ENCODE data around the gene DPF3.

The DPF3 gene

GRCh38 chr14:72643317-72643801, 250.5 kb downstream of the DPF3 start:
- no peak for TF ChIP-seq CTCF (IDR thresholded peaks at IDR 0.05; ENCODE audit: low read length, missing control alignments)
- peak; percentile 98 for DNase-seq (ENCODE audit: low read depth)
- no peak overlapping the region for H3K4me3 ChIP-seq (replicated peaks; ENCODE audit: low read depth, low read length)

- no peak for DNase-seq (ENCODE audit: low read depth)
- TF ChIP-seq CTCF (IDR thresholded peaks at IDR 0.05; ENCODE audit: low read length, missing control alignments), result no peak
- H3K4me3 ChIP-seq (replicated peaks; ENCODE audit: low read depth, low read length), result no peak overlapping the region
Observed at GRCh38 chr14:72640911-72641485, 252.9 kb downstream of the DPF3 start.

GRCh38 chr14:72638021-72638420, 255.9 kb downstream of the DPF3 start:
- TF ChIP-seq CTCF (IDR thresholded peaks at IDR 0.05; ENCODE audit: low read length, missing control alignments), result no peak
- peak; percentile 62 for DNase-seq (ENCODE audit: low read depth)
- H3K4me3 ChIP-seq (replicated peaks; ENCODE audit: low read depth, low read length), result no peak overlapping the region

- H3K4me3 ChIP-seq (replicated peaks; ENCODE audit: low read depth, low read length), result no peak overlapping the region
- no peak for DNase-seq (ENCODE audit: low read depth)
- TF ChIP-seq CTCF (IDR thresholded peaks at IDR 0.05; ENCODE audit: low read length, missing control alignments), result no peak
Observed at GRCh38 chr14:72636871-72637270, 257.0 kb downstream of the DPF3 start.

GRCh38 chr14:72636094-72636493, 257.8 kb downstream of the DPF3 start:
- TF ChIP-seq CTCF (IDR thresholded peaks at IDR 0.05; ENCODE audit: low read length, missing control alignments), result no peak
- no peak for DNase-seq (ENCODE audit: low read depth)
- no peak overlapping the region for H3K4me3 ChIP-seq (replicated peaks; ENCODE audit: low read depth, low read length)

GRCh38 chr14:72634691-72635616, 258.9 kb downstream of the DPF3 start:
- no peak for DNase-seq (ENCODE audit: low read depth)
- no peak overlapping the region for H3K4me3 ChIP-seq (replicated peaks; ENCODE audit: low read depth, low read length)
- TF ChIP-seq CTCF (IDR thresholded peaks at IDR 0.05; ENCODE audit: low read length, missing control alignments), result no peak

Measured in fibroblast of pulmonary artery (primary cell).